Skin of body (tissue), 2 donors: Measurements from ENCODE around the gene ASPHD1. TPM values are rescaled to one million over a fixed set of nuclear protein-coding genes. Genes with fewer than 3 reads are reported as not detected.
"Not testable (repeated sequence)": the region's sequence is repeated elsewhere in the genome, so short reads cannot be mapped to it uniquely, and the experiment has no call there.

Experiments used
- DNase-seq: peaks from one replicate; lab custom pipeline; 2025; lab: John Stamatoyannopoulos, UW
- total RNA-seq: library from RNA; depleted of rRNA; stranded (reverse); fragments of >200 nt; gene quantifications from one replicate; pipeline ENCODE4 v1.2.3, GENCODE V29; 2014

ASPHD1 gene
- total RNA-seq, 1 donor from 2014 or later = 0.39 TPM

- DNase-seq = no peak
Observed at GRCh38 chr16:29907973-29908372, 7.7 kb downstream of the ASPHD1 start.

DNA sequence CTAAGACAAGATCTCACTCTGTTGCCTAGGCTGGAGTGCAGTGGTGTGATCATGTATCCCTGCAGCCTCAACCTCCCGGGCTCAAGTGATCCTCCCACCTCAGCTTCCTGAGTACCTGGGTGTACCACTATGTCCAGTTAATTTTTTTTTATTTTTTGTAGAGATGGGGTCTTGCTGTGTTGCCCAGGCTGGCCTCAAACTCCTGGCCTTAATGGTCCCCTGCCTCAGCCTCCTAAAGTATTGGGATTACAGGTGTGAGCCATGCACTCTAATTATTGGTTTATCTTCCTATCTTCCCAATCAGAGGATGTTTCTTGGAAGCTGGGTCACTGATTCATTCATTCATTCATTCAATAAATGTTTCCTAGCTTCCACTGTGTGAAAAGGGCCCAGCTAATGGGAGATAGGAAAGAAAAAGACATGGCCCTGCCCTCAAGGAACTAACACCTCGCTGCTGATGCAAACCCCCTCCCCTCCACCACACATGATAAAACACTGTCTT, 8.5 kb downstream of the ASPHD1 start:
- no peak for DNase-seq

DNA sequence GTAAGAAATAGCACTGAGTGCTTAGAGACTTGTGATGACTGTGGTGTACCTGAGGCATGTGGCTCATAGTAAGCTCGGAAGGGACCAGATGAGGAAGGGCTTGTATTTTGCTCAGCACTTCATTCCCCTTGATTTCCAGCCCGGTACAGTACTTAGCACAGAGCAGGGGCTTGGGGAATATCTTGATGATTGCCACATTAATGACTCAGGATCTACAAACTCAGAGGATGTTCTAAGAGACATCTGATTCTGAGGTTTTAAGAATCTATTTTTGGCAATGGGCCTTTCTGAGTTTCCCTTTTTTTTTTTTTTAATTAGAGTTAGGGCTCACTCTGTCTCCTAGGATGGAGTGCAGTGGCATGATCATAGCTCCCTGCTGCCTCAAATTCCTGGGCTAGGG, 9.1 kb downstream of the ASPHD1 start:
- no peak for DNase-seq

GRCh38 chr16:29909851-29910250, 9.6 kb downstream of the ASPHD1 start:
- DNase-seq = not testable (repeated sequence)

DNA sequence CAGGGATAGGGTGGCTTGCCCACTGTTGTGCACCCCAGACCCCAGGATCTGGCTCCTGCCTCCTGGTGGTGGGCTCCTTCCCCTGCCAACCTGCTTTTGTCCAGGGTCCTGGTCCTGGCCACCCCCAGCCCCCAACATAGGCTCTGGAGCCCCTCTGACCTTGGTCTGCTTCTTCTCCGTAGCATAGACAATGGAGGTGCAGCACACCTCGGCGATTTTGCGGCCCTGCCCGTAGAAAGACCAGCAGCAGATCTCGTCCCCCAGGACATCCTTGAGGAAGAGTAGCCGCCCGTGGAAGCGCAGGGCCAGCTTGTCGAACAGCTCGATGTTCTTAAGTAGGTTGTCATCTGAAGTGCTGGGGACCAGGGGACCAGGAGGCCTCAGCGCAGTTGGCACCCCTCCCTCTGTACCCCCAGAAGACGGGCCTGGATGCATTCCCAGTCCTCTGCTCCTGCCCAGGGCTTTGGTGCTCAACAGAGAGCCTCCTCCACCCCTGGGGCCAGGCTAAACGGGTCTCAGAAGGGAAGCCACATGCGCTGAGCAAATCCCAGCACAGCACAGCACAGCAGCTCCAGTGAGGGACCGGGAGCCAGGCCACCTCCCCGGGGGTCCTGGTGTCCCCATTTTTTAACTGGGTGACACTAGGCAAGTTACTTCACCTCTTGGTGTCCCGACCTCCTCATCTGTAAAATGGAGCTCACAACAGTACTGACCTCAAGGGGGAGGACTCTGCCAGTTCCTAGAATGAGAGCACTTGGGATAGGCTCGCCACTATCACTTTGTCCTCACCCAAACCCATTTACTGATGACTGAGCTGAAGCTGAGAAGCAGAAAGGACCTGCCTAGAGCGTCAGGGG, 10.8 kb downstream of the ASPHD1 start:
- DNase-seq = no peak

- DNase-seq = no peak
Observed at GRCh38 chr16:29911676-29912010, 11.4 kb downstream of the ASPHD1 start.

GRCh38 chr16:29912087-29912486, 11.8 kb downstream of the ASPHD1 start:
- no peak for DNase-seq

- no peak for DNase-seq
Observed at GRCh38 chr16:29913514-29913913, 13.2 kb downstream of the ASPHD1 start.

- no peak for DNase-seq
Observed at GRCh38 chr16:29915590-29916247, 15.4 kb downstream of the ASPHD1 start.

DNA sequence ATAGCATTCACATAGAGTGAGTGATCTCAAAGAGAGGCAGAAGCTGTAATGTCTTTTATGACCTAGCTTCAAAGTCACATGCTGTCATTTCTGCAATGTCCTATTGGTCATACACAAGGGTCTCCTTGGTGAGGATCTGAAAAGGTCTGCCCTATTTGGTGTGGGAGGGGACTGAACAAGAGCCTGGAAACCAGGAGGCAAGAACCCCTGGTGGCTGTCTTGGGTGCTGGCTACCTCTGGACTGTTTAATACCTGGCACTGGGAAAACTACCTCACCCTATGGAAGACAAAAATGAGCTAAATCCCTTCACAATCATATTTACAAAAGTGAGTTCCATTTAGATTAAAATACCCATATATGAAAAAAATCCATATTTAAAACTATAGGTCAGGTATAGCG, 16.7 kb downstream of the ASPHD1 start:
- DNase-seq = no peak

DNA sequence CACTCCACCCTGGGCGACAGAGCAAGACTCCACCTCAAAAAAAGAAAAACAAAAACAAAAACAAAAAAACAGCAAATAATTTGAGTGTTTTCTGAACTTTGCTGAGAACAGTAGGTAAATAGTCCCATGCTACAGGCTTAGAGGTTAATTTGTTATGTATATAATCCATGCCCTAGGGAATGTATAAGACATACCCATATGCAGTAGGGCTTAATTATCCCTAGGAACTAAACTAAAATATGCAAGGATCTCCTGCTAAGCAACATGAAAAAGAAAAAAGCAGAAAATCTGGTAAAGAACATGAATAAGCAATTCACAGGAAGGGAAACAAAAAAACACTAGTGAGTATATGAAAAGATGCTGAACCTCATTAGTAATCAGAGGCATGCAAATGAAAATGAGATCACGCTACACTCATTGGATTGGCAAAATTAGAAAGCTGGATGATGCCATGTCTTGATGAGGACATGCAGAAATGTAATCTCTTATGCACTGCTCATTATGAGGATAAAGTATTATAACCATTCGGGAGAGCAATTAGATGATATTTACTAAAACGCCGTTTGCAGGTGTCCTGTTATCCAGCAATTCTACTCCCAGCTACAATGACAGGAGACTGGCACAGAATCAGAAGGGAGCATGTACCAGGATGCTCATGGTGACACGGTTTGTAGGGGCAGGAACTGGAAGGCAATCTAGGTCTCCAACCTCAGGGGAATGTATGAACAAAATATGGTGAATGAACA, 20.2 kb downstream of the ASPHD1 start:
- DNase-seq = no peak

- DNase-seq = no peak
Observed at GRCh38 chr16:29921034-29921385, 20.7 kb downstream of the ASPHD1 start.

DNA sequence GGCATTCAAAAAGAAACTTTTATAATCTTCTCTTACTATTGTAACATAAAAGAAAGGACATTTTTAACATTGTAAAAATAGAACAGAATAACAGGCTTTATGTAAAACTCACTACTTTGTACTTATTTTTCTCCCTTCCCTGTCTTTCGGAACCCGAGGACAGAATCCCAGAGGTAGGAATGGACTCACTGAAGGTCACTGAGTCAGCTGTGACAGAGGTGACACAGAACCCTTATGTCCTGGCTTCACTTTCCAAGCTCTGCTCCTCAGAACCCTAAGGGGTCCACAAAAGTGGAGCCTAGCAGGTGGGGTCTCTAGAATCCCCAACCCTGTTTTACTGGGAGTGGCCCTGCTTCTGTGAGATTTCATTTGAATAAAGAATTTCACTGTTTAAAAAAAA, 22.0 kb downstream of the ASPHD1 start:
- DNase-seq = no peak

DNA sequence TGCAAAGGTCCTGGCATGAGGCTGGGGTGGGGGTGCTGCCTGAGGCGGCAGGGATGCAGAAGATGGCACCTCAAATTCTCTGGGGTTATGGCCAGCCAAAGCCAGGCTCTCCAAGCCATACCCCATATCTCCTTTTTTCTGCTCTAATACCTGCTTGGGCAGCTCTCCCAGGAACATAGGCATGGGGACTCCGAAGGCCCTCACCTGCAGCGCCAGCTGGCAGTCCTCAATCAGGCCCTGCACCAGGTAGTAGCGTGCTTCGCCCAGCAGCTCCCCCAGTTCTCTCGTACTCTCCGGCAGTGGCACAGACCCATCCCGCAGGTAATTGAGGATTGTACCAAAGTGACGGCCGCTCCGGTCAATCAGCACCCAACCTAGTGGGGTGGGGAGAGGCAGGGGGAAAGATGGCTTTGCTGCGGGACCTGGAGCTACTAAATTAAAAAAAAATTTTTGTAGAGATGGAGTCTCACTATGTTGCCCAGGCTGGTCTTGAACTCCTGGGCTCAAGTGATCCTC, 22.8 kb downstream of the ASPHD1 start:
- no peak for DNase-seq

GRCh38 chr16:29925105-29925756, 24.9 kb downstream of the ASPHD1 start:
- no peak for DNase-seq

DNA sequence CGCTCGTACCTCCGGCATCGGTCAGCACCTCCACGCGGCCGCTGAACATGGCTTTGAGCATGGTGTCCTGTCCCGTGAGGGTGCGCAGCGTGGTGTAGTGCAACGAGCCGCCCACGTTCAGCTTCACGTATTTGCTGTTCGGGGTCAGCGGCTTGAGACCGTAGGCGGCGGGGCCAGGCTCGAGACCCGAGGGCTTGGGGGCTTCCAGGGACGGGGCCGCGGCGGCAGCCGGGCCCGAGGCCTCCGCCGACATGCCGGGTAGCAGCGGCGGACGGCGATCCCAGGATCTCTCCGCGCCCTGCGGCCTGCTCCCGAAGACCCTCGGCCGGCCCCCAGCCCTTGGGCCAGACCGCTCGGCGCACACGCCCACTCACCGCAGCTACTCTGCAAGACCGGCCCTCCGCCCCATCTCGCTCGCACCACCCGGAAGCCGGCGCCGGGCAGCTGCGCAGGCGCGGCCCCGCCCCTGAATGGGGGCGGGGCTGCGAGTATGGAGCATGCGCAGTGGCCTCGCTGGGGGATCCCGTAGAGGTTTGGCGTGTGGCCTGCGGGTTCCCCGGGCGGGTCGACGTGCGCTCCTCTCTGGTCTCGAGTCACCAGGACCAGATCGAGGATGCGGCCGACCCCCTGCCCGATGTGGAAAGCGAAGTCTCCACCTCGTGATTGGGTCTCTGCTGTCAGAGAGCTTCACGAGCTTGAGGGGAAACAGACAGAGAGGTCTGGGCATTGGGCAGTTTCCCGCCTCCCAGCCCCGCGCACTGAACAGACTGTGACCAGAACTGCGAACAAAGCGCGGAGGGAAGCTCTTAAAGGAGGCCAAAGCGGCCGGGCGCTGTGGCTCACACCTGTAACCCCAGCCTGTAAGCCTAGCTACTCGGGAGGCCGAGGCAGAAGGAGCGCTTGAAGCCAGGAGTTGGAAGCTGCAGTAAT, 25.8 kb downstream of the ASPHD1 start, which contains the start of gene KCTD13:
KCTD13 (minus strand) TSS at position 446 of the 930 bp plus-strand sequence; CDS start at position 253, 193 bp downstream.
- DNase-seq = peak; percentile 70

DNA sequence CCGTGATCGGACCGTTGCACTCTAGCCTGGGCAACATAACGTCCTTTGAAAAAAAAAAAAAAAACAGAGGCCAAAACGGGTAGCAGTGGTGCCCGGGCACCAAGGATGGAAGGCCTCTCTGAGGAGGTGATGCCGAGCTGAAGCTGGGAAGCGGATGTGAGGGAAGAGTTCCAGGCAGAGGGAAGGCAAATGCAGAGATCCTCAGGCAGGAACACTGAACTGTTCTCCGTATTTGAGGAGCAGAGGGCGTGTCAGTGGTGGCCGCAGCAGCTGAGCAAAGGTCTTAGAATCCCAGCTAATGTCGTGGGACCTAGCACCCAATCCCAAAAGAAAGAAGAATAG, 26.4 kb downstream of the ASPHD1 start:
- peak; percentile 11 for DNase-seq

- no peak for DNase-seq
Observed at GRCh38 chr16:29927070-29927905, 27.0 kb downstream of the ASPHD1 start.

DNA sequence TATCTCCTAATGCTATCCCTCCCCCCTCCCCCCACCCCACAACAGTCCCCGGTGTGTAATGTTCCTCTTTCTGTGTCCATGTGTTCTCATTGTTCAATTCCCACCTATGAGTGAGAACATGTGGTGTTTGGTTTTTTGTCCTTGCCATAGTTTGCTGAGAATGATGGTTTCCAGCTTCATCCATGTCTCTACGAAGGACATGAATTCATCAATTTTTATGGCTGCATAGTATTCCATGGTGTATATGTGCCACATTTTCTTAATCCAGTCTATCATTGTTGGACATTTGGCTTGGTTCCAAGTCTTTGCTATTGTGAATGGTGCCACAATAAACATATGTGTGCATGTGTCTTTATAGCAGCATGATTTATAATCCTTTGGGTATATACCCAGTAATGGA, 31.5 kb downstream of the ASPHD1 start:
- not testable (repeated sequence) for DNase-seq
